NCI-H82 treated with DMSO at 0.1 percent for 48 hours (cell line): ENCODE measurements around the gene PLEKHM2.

Source experiments
- DNase-seq: peaks from one replicate; lab custom pipeline; 2025; ENCODE audit not compliant: unreplicated experiment; lab: John Stamatoyannopoulos, UW

The PLEKHM2 gene

GRCh38 chr1:15757016-15757543 lies 73.0 kb downstream of the PLEKHM2 start:
- DNase-seq, result no peak

- no peak for DNase-seq
Observed at GRCh38 chr1:15757575-15758342, 73.6 kb downstream of the PLEKHM2 start.

- DNase-seq, result no peak
Observed at GRCh38 chr1:15758343-15758931, 74.3 kb downstream of the PLEKHM2 start, which contains the start of gene FBLIM1. TSS of gene FBLIM1 (plus strand) at chr1:15758795. CDS start at chr1:15764984, 6,189 bp downstream.

- no peak for DNase-seq
Observed at GRCh38 chr1:15758953-15759661, 75.0 kb downstream of the PLEKHM2 start.

GRCh38 chr1:15760520-15761211 lies 76.5 kb downstream of the PLEKHM2 start:
- no peak for DNase-seq

GRCh38 chr1:15761366-15762128 lies 77.4 kb downstream of the PLEKHM2 start:
- DNase-seq, result no peak

- DNase-seq, result no peak
Observed at GRCh38 chr1:15762546-15762945, 78.4 kb downstream of the PLEKHM2 start.

GRCh38 chr1:15764269-15764764 lies 80.2 kb downstream of the PLEKHM2 start:
- DNase-seq, result no peak

GRCh38 chr1:15764890-15765289 lies 80.8 kb downstream of the PLEKHM2 start:
- DNase-seq, result no peak

- DNase-seq, result no peak
Observed at GRCh38 chr1:15765495-15766194, 81.5 kb downstream of the PLEKHM2 start.

GRCh38 chr1:15767941-15768340 lies 83.8 kb downstream of the PLEKHM2 start:
- no peak for DNase-seq

GRCh38 chr1:15768388-15768787 lies 84.3 kb downstream of the PLEKHM2 start:
- DNase-seq, result no peak

- DNase-seq, result no peak
Observed at GRCh38 chr1:15770313-15770962, 86.3 kb downstream of the PLEKHM2 start.

GRCh38 chr1:15771836-15772515 lies 87.9 kb downstream of the PLEKHM2 start:
- no peak for DNase-seq

- DNase-seq, result no peak
Observed at GRCh38 chr1:15775706-15776105, 91.6 kb downstream of the PLEKHM2 start.

- no peak for DNase-seq
Observed at GRCh38 chr1:15777909-15778707, 94.0 kb downstream of the PLEKHM2 start.
